DMS79 (cell line): ENCODE data around the gene KITLG.
A peak's percentile ranks its signal among the peaks of the same experiment; 100 is the strongest.
"Not testable (repeated sequence)": the region's sequence is repeated elsewhere in the genome, so short reads cannot be mapped to it uniquely, and the experiment has no call there.

Source experiments
- DNase-seq: peaks from one replicate; lab custom pipeline; 2025; lab: John Stamatoyannopoulos, UW

Gene KITLG

GRCh38 chr12:88580051-88580871 is at the start of gene KITLG:
KITLG (minus strand) TSS chr12:88580471; CDS start chr12:88580278, 193 bp downstream.
- peak; percentile 74 for DNase-seq

- DNase-seq: no peak
Measured at GRCh38 chr12:88628856-88629509, 48.7 kb upstream of the KITLG start.

DNA sequence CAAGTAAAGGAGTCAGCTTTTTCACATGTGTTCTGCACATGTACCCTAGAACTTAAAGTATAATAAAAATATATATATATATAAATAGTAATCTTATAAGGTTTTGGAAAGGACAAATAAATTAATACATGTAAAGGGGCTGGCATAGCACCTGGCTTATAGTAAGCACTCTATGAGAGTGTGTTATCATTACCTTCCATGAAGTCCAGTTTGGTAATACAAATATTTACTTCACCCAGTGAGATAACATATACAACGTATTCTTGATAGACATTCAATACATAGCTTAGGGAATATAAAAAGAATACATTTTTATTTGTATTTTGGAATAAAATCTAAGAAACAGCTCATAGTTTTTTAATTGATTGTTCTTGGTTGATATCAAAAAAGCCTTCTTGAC is 47.8 kb upstream of the KITLG start:
- DNase-seq: not testable (repeated sequence)

GRCh38 chr12:88627501-88627900 is 47.2 kb upstream of the KITLG start:
- no peak for DNase-seq

DNA sequence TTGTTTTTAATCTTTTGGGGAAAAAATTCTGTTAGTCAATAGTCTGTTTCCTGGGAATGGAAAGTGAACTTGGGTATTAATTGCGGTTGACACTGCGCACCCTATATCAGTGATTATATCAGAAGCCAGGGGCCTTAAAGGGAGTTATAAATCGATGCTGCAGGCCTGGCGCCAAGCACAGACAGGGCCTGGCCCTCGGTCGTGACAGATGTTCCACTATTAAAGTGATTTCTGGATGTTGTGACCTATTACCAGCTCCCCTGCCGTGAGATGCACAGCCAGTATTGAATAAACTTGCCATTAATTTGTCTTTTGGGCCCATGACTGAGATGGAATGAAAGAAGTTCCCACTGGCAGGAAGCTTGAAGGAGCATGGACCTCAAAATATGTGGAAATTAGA is 45.1 kb upstream of the KITLG start:
- no peak for DNase-seq

DNA sequence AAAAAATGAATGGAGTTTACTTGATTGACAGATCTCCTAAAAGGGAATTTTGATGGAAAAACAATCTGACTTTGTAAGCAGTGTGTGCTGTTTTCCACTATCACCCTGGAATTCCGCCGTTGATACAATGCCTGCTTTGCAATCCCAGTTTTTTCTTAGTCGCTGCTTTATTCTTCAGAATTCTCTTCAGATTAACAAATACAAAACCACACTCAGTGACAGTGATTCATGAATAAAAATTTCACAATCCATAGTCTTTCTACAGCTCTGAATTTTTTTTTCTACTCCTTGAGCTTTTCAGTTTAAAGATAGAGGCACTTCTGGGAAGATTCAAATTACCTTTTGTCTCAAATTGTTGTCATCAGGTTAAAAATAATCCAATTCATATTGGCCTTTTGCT is 44.6 kb upstream of the KITLG start:
- DNase-seq: no peak

DNA sequence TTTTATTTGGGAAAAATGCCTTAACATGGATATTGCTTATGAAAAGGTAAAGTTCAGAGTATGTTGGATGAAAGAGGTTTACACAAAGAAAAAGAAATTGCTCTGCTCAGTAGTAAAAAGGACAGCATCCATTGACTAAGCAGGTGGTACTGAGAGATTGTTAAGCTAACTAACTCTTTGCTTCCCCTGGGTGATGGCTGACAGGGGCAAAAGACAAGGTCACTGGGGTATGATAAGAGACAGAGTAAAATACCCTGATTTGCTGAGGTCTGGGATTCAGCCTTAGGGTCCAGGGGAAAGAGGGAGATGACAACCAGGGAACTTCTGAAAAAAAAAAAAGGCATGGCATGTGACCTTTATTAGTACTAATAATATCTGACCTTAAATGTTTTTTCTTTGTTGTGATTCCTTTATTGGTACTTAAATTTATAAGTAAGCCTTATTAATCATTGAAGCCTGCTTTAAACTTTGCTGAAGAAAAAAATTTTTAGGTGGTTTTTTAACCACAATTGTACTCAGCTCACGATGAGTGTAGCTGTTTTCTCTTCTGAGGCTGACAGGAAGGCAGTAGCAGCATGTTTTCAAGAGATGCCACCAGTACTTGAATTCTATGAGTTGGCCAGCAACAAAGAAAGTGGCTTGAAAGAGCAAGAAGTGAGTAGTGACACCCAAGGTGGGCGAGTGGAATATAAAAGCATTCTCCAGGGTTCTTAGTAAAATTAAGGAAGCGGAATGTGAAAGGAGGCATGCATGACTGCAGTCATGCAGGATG is 43.7 kb upstream of the KITLG start:
- no peak for DNase-seq

- DNase-seq: no peak
Measured at GRCh38 chr12:88617352-88617751, 37.1 kb upstream of the KITLG start.

GRCh38 chr12:88615490-88615889 is 35.2 kb upstream of the KITLG start:
- DNase-seq: no peak

DNA sequence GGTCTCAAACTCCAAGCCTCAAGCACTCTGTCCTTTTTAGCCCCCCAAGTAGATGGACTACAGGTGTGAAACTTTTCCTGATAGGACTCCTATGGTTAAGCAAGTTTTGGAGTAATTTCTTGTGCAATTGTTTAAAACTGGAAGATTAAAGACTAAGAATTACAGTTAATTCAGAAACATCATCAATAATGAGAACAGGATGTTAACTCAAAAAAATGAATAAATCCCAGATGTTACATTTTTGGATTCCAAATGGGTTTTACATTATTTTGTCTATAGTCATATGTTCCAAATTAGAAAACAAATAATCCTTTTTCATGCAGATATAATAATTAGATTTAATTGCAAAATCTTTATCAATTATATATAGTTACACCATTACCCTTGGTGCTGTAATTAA is 24.4 kb upstream of the KITLG start:
- no peak for DNase-seq

DNA sequence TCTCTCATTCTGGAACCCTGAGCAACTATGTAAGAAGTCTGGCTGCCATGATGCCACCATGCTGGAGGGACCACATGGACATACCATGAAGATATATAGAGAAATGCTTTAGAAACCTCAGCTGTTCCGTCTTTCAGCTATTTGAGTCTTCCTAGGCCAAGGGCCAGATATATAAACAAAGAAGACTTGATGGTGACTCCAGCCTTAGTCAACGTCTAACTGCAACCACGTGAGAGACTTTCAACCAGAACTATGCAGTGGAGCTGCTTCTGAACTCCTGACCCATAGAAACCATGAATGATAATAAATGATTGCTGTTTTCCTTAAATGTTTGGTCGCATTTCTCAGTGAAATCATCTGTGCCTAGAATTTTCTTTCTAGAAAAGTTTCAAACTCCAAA is 20.0 kb upstream of the KITLG start:
- no peak for DNase-seq

GRCh38 chr12:88597365-88597764 is 17.1 kb upstream of the KITLG start:
- DNase-seq: no peak

DNA sequence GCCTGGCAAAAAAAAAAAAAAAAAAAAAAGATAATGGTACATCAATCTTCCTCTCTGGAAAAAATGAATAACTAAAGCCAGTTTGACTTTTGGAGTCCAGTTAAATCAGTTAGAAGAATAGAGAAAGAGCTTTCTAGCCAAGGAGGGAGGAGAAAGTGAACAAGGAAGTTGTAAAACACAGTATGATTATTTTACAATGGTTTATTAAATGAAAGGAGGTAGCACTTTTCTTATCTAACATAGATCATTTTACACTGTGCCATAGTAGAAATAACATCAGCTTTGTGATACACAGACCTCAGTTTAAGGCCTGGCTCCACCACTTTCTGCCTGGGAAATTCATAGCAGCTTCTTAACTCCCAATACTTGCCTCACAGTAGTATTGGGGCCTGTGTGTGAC is 15.4 kb upstream of the KITLG start:
- no peak for DNase-seq

- no peak for DNase-seq
Measured at GRCh38 chr12:88594780-88595179, 14.5 kb upstream of the KITLG start.

- DNase-seq: no peak
Measured at GRCh38 chr12:88591343-88591742, 11.1 kb upstream of the KITLG start.

- no peak for DNase-seq
Measured at GRCh38 chr12:88590851-88591250, 10.6 kb upstream of the KITLG start.

DNA sequence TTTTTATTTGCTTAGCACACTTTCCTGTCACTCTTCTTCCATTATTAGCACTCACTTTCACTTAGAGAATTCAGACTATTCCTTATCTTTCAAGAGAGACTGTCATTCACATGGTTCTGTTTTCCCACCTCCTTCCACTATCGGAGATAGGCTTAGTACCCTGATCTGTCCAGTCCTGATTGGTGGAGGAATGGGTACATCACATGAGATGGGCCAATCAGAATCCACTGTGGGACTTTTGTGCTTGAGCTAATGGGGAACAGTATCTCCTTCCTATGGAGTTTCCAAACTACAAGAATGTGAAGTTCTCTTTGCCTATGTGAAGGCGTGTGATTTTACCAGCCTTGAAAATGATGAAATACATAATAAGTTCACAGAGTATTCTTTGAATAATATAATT is 4.8 kb upstream of the KITLG start:
- no peak for DNase-seq

- DNase-seq: no peak
Measured at GRCh38 chr12:88579601-88580050, 645 bp downstream of the KITLG start.

DNA sequence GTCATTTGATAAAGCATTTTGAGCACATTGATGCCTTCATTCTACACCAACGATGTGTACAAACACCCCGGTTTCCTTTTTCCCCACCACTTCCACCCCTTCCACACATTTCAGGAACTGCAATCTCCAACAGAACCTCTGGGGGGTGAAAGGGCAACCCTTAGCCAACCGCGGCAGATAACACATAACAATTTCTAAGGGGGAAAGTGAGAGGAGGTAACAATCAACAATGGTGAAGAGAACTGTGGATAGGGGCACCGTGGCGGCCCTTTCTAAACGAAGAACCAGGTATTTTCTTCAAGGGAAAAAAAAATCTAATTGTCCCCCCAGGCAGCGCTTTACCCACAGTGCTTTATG is 1.1 kb downstream of the KITLG start:
- DNase-seq: peak; percentile 46

GRCh38 chr12:88578276-88579160 is 1.8 kb downstream of the KITLG start:
- peak; percentile 46 for DNase-seq

DNA sequence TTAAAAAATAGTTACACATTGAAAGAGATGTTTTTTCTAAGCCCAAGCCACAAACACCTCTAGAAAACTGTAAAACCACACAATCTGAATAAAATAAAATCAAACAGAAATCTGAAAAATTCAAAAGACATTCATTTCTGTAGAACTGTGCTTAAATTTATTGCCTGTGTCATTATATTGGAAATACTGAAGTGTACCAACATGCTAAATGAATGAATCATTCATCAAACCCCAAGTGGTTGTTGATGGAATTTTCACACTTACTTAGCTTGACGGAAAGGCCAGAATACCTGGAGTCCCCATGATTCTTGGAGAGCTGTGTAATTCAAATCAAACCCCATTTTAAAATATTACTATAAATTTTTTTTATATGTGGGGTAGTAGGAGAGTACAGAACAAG is 2.7 kb downstream of the KITLG start:
- DNase-seq: no peak

GRCh38 chr12:88576866-88577265 is 3.4 kb downstream of the KITLG start:
- DNase-seq: no peak
